GM18867 (cell line): ENCODE results near the gene SLC9A3.
A peak's percentile ranks its signal among the peaks of the same experiment; 100 is the strongest.
"Not testable (repeated sequence)": the region's sequence is repeated elsewhere in the genome, so short reads cannot be mapped to it uniquely, and the experiment has no call there.

Experiments
- ATAC-seq: cut with Tn5 transposase; IDR thresholded peaks from one replicate; pipeline ENCODE4 v1.9.1; 2021; ENCODE audit warnings: mild to moderate bottlenecking, moderate library complexity; ENCODE audit not compliant: unreplicated experiment

Gene SLC9A3

DNA sequence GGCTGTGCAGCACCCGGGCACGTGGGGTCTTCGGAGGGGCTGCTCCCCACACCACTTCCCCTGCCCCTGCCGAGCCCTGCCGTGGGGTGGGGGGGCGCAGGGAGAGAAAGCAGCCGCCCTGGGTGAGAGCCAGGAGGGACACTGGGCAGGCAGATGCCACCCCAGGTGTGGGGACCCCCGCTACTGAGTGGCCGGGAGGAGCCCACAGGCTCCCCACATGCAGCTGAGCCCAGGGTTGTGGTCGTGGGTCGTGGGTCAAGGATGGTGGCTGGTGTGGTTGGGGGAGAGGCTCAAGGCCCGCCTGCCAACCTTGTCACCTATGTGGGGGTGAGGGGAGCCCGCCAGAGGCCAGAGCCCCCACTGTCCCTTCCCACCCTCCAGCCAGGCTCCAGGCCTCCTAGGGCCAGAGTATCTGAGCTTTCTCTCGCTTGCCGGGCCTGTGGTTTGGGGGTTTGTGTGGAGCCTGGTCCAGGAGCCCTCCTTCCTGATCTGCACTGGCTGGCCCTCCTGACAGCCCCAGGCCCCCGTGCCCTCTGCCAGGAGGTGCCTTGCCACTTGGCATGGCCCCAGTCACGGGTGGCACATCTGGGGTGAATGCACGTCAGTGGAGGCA is 45.8 kb downstream of the SLC9A3 start:
- no peak for ATAC-seq

DNA sequence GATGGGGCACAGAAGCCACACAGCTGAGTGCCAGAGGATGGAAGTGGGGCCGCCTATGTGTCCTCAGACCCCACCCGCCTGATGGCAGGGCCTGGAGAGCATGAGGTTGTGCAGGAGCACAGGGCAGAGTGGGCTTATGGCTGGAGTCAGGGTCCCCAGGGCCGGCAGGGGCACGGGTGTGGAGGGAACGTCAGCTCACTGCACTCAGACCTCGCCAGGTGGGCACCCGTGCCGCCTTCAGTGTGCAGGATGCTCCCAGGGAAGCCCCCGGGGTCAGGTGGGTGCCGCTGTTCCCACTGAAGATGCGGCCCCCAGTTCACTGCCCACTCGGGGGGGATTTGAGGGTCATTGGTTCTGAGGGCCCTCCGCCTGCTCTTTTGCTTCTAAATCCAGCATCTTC is 46.4 kb downstream of the SLC9A3 start:
- no peak for ATAC-seq

DNA sequence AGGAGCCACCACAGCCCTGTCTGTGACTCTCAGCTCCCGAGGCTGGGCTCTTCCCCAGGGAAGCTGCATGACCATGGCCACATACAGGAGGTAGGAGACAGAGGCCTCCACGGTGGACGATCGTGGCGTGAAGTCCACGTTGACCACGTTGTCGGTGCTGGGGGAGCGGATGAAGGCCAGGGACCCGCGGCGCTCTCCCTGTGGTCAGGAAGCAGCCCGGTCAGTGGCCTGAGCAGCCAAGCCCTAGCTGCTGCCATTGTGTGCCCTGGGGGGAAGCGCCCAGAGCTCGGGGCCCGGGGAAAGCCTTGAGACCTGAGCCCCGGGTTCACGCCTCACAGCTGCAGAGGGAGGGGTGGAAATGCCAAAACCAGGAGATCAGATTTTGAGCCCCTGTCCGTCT is 47.0 kb downstream of the SLC9A3 start:
- ATAC-seq, result no peak

DNA sequence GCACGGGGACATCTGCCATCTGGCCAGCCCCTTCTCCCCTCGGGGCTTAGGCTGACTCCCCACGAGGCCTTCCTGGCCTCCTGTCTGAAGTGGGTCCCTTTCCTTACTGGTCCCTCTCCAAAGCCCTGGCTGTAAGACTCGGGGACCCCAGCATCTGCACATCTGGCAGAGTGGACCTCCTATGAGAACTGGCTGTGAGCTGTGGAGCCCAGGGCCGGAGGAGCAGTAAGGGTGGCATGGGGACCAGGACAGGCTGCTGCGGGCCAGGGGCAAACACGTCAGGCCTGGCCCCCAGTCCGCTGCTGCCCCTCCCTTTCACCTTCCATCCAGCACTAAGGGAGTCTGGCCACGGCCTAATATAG is 47.5 kb downstream of the SLC9A3 start:
- no peak for ATAC-seq

DNA sequence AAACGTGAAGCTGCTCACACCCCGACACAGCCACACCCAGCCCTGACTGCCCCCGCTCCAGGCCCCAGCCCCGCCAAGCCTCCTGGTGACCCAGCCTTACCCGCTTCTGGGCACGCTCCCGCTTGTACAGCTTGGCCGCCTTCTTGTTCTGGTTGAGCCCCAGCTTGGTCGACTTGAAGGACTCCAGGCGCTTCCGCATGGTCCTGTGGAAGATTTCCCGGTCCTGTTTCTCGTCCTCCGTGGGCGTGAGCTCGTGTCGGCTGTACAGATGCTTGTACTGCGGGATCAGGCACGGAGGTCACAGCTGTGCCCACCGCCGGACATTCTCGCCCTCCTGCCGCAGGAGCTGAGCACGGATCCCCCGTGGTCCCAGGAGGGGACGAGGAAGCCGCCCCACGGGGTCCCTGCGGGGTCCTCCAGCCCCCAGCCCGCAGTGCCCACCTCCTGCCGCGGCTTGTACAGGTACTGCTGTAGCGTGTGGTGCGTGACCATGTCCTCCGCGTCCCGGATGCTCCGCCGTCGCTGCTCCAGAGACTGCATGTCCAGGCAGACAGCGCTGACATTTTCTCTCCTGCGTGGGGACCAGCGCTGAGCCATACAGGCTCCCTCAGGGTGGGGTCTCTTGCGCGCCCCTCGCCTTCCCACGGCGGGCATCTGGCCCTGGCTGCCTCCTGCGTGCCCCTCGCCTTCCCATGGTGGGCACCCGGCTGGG is 48.0 kb downstream of the SLC9A3 start:
- no peak for ATAC-seq

DNA sequence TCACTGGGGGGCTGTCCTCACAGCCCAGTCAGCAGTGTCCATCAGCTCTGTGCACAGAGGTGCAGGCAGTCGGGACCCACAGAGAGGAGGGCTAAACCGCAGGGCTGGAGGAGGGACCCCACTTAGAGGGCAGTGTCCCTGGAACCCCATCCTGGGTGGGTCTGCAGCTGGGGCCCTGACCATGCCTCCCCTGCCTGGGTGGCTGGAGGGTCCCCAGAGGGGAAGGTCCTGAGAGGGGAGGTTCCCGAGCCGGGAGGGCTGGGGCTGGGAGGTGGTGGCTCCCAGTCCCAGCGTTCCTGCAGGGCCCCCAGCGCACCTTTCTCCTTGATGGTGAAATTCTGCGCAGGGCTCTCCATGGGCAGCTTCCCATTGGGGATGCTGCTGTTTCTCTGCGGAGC is 48.5 kb downstream of the SLC9A3 start:
- no peak for ATAC-seq

DNA sequence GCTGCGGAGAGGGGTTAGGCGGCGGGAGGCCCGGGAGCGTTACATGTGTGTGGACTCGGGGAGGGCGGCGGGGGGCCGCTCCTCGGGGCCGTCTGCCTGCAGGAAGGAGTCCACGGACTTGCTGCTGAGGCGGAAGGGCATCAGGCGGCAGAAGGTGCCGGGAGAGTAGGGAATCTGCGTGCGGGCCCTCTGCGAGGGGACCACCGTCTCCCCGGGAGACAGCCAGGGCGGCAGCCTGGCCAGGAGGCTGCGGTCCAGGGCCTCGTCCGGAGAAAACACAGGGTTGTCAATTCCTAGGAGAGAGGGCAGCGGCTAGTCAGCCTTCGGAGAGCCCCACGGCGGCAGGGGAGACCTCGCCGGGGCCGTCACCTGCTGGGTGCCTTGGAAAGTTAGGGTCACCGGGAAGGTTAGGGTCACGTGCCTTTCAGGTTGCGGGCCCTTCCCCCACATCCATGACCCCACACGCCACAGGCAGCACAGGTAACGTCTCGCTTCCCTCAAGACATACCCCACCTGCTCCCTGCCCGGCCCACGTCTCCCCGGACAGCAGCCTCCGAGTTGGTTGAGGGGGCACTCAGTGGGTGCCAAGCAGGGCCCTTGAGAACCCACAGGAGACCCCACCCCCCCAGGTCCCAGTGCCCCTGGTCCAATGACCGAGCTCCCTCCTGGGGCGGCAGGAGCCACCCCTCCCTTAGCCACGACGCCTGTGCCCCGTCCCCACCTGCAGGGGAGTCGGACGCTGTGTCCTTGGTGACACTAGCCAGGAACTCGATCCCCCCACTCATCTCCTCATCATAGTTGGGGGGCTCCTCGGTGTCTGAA is 49.2 kb downstream of the SLC9A3 start:
- no peak for ATAC-seq

DNA sequence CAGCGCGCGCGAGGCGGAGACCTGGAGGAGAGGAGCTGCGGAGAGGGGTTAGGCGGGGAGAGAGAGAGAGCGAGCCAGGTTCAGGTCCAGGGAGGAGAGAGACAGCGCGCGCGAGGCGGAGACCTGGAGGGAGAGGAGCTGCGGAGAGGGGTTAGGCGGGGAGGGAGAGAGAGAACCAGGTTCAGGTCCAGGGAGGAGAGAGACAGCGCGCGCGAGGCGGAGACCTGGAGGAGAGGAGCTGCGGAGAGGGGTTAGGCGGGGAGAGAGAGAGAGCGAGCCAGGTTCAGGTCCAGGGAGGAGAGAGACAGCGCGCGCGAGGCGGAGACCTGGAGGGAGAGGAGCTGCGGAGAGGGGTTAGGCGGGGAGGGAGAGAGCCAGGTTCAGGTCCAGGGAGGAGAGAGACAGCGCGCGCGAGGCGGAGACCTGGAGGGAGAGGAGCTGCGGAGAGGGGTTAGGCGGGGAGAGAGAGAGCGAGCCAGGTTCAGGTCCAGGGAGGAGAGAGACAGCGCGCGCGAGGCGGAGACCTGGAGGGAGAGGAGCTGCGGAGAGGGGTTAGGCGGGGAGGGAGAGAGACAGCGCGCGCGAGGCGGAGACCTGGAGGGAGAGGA is 49.9 kb downstream of the SLC9A3 start:
- ATAC-seq, result not testable (repeated sequence)

DNA sequence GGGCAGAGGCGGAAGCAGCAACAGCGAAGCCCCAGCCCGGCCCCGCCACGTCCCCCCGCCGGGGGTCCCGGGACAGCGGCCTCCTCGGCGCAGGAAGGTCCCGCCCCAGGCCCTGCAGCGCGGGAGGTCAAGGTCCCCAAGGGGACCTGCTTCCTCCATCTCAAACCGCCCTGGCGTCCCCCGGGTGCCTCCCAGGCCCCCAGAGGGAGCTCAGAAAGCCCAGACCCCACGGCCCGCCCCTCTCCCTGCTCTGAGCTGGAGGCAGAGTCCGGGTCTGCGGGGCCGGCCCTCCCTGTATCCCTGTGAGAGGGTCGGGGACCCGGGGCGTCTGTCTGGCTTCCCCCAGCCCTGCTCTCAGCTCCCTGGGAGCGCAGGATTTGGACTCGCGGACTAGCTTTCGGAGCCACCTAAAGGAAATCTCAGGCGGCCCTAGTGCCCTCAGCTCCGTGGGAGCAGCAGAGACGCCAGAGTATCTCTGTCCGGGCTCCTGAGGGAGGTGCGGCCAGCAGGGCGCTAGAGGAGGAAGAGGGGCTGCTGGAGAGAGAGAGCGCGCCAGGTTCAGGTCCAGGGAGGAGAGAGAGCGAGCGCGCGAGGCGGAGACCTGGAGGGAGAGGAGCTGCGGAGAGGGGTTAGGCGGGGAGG is 50.6 kb downstream of the SLC9A3 start:
- ATAC-seq, result peak; percentile 24

DNA sequence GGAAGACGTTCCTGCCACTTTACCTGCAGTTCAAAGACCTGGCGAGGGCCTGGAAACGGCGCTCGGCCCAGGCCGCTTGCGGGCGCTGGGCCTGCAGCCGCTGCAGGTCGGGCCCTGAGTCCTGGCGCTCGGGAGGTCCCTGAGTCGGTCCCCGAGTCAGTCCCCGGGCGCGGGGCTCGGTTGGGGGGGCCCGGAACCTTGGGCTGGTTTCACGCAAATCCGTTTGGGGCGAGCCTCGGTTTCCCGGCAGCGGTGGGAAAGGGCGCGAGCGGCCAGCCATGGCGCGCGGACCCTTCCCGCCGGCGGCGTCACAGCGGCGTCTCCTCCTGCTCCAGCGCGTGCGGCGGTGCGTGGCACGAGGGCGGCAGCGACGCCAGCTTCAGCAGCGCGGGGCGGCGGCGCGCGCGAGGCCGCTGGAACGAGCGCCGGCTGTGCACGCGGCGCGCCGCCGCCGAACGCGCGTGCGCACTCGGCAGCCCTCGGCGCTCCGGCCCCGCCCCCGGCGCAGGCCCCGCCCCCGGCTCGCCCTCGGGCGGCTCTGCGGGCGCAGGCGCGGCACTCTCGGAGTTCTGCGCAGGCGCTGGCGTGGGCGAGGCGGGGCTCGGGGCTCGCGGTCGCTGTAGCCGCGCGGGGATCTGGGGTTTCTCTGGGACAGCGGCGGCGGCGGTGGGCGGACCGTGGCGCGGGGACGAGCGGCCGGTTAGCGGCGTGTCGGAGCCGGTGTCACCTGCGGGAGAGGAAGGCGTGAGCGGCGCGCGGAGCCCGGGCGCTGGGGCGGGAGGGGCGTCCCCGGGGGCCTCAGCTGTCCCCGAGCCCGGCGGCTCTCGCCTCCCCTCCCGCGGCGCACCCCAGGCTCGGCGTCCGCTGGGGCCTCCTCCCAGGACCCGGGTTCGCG is 51.3 kb downstream of the SLC9A3 start:
- ATAC-seq, result peak; percentile 73

DNA sequence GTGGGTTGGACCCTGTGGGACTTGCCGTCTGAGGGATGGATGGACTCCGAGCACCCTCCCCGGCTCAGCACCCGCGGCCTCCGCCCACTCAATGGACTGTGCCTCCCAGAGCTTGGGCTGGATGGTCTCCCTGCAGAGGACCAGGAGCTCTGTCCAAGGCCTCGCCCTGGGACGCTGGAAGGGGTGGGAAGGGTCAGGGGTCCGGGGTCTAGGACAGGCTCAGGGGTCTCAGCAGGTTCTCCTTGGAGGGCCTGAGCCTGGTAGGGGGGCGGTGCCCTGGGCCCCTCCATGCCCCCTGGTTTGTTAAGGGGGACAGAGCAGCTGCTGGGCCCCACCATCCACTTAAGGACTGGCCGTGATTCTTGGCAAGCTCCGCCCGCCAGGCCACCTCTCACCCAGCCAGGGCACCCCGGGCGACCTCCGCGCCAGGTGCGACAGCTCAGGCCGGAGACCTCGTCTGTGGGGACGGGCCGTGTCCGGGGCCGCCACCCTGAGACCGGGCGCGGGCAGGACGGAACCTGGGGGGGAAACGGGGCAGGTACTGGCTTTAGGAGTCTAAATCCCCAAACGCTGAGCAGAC is 52.1 kb downstream of the SLC9A3 start:
- ATAC-seq, result peak; percentile 9

DNA sequence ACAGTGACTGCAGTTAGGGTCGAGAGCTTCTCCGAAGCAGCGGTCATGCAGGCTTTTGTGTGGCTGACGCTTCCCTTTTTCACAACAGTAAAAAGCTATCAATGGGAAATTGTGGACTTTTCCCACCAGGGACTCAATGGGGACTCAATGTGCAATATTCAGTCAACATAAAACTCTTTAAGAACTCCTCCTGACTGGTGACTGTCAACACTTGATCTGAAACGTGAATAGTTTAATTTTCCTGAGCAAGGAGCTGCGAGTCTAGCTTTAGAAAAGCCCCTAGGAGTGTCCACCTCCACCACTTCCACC is 52.5 kb downstream of the SLC9A3 start:
- no peak for ATAC-seq

DNA sequence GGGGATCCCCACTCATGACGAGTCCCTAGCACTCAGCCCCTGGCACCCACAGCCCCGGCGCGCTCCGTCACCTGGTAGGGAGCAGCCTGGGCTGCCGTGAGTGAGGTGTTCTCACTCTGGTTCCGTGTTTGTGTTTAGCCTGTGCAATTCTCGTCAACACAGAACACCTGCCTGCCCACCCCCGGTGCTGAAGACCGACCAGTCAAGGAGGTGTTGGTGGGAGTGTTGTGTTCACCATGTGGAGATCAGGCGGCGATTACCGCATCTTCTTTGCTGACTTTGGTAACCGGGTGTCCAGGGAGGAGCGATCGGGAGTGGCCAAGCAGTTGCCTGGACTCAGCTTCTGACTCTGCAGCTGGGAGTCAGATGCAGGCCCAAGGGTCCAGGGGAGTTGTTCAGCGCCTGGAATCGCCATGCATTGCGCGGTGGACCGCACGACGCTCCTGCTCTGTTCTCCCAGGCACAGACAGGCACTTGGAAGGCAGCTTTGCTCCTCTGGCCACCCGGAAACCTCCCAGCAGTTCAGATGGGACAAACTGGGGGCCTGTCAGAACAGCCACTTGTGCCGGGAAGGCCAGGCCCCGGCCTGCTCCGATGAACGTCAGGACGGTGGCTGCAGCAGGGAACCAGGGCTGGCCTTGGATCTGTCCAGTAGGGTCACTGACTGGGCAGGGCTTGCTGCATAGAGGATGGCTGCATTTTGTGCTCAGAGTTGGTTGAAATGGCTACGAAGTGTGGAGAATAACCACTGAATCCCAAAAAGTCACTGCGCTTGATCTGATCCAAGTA is 53.1 kb downstream of the SLC9A3 start:
- no peak for ATAC-seq

DNA sequence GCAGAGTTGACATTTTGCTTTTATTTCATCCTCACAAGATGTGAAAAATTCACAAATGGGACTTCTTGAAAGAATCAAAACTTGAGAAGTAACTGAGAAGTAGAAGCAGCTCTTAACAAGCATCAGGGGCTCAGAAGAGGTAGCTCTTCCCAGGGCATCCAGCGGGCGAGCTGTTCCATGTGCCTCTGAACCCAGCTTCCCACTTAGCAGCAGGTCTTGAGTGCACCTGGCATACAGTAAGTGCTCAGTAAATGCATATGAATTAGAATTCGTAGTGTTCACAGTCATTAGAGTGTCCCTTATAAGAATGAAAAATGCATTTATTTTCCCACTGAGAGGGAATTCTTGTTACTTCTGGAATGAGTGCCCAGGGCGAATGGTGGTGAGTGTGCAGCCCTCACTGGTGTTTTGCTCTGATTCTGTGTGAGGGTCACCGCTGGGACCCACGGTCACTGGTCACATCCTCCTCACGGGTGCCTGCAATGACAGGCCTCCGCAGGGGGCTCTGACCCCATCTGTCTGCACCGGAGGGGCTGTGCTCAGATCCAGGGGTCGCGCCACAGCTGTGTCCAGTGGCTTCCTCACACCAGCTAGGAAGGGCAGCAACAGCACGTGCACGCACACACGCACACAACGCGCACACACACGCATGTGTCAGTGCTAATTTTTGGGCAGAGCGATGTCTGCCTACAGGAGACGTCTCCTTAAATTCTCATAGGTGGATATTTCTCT is 54.3 kb downstream of the SLC9A3 start:
- ATAC-seq, result no peak

DNA sequence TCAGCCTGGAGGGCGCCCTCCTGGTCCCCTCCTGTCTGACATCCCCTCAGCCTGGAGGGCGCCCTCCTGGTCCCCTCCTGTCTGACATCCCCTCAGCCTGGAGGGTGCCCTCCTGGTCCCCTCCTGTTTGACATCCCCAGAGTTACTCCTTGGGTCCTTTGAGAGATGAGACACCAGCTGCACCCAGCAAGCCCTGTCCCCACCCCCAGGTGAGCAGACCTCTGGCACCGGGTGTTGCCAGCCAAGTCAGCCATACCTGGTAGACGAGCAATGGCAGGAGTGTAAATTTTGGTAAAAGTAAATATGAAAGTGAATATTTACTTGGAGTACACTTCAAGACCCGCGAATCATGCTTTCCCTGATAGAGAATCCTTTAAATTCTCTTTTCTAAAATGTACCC is 55.8 kb downstream of the SLC9A3 start:
- ATAC-seq, result no peak

DNA sequence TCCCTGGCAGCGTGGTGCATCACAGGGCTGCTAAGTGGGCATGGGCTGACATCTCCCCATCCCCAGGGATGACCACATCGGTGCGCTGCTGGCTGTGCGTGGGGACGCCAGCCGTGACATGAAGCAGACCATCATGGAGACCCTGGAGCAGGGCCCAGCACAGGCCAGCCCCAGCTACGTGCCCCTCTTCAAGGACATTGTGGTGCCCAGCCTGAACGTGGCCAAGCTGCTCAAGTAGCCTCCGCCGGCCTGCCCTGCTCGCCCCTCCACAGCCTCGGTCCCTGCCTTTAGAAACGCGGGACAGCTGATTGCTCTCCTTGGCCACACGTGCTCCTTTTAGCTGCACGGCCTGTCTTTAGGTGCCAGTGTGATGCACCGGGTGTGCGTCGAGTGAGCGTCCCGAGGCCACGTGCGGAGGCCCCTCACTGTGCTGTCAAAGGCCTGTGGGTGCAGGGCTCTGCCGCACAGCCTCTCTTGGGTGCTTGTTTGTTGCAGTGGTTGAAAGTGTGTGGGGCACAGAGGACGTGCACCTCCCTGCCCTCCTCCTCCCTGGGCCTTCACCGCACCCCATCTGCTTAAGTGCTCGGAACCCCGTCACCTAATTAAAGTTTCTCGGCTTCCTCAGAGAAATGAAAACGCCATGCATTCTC is 57.5 kb downstream of the SLC9A3 start:
- ATAC-seq, result no peak

DNA sequence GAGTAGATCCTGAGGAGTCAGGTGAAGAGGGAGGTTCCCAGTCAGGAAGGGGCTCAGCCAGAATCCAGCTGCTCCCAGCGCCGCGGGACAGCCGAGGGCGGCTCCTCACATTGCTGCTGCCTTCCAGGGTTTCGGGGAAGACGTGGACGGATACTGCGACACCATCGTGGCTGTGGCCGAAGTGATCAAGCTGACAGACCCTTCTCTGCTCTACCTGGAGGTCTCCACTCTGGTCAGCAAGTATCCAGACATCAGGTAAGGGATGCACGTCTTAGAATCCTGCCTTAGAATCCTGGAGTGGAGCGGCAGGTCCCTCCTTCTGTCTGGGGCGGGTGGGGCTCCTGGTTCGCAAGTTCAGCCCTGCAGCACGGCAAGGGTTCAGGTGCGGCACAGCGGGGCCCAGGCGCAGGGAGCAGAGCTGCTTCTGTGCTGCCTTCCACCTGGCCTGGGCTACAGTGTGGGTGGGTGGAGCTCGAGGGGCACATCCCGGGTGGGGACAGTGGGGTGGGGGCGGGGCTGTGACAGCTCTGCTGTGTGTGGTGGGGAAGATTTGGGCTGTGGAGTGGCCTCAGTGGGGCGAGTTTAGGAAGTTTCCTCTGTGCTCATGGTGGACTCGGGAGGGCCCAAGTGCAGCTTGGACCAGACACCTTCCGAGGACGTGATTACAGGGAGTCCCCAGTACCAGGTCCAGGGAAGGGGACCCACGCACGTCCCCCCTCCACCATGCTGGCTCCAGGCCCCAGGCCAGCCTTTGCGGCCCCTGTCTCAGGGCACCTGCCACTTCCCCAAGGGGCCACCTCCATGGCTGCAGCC is 58.5 kb downstream of the SLC9A3 start:
- ATAC-seq, result no peak
